T-helper 2 cell treated with Interferon-gamma antibody and Interleukin-4, amounts not matched to agents 5 μg/mL and 100 μg/mL, for 36 hours (primary cell): ENCODE measurements around the gene ABCA2.
"Not testable (repeated sequence)": the region's sequence is repeated elsewhere in the genome, so short reads cannot be mapped to it uniquely, and the experiment has no call there.

Experiments
- DNase-seq: peaks from one replicate; pipeline ENCODE4 v3.0.0; 2021; ENCODE audit warnings: low spot score
- H3K27ac Mint-ChIP-seq: one replicate; pipeline ENCODE4 v1.8.0; 2021; ENCODE audit warnings: mild to moderate bottlenecking, mixed read lengths
- H3K27me3 Mint-ChIP-seq: one replicate; pipeline ENCODE4 v1.8.0; 2021; ENCODE audit warnings: low read depth, mixed read lengths
- H3K36me3 Mint-ChIP-seq: one replicate; pipeline ENCODE4 v1.8.0; 2021; ENCODE audit warnings: low read depth, mixed read lengths
- H3K4me1 Mint-ChIP-seq: one replicate; pipeline ENCODE4 v1.8.0; 2021; ENCODE audit warnings: low read depth, mixed read lengths
- H3K4me3 Mint-ChIP-seq: one replicate; pipeline ENCODE4 v1.8.0; 2022; ENCODE audit warnings: mild to moderate bottlenecking, moderate library complexity, mixed read lengths
- H3K9me3 Mint-ChIP-seq: one replicate; pipeline ENCODE4 v1.8.0; 2021; ENCODE audit warnings: mixed read lengths

Gene ABCA2

GRCh38 chr9:137068539-137069507 is 40.8 kb upstream of the ABCA2 start:
- no peak overlapping the region for H3K27ac Mint-ChIP-seq
- peaks cover 4% of the 10 kb centered on the region for H3K36me3 Mint-ChIP-seq
- no peaks in the 10 kb centered on the region for H3K27me3 Mint-ChIP-seq
- H3K9me3 Mint-ChIP-seq, result no peaks in the 10 kb centered on the region
- H3K4me3 Mint-ChIP-seq, result peak overlapping the region; percentile 75
- peaks cover 22% of the 10 kb centered on the region for H3K4me1 Mint-ChIP-seq
- no peak for DNase-seq

- Mint-ChIP-seq H3K27ac (peak overlapping the region; percentile 56), H3K27me3 (no peaks in the 10 kb centered on the region), H3K9me3 (no peaks in the 10 kb centered on the region), H3K4me3 (peak overlapping the region; percentile 63), H3K36me3 (peaks cover 4% of the 10 kb centered on the region), H3K4me1 (peaks cover 22% of the 10 kb centered on the region)
- DNase-seq, result peak; percentile 82
Observed at GRCh38 chr9:137067860-137068538, 40.0 kb upstream of the ABCA2 start.

GRCh38 chr9:137066096-137066861 is 38.2 kb upstream of the ABCA2 start:
- DNase-seq, result no peak
- H3K36me3 Mint-ChIP-seq, result peaks cover 4% of the 10 kb centered on the region

GRCh38 chr9:137065336-137065967 is 37.4 kb upstream of the ABCA2 start:
- Mint-ChIP-seq H3K27me3 (peaks cover 3% of the 10 kb centered on the region), H3K27ac (no peak overlapping the region), H3K9me3 (no peaks in the 10 kb centered on the region), H3K4me3 (no peak overlapping the region), H3K36me3 (peaks cover 4% of the 10 kb centered on the region), H3K4me1 (peaks cover 9% of the 10 kb centered on the region)
- DNase-seq, result no peak

More at GRCh38 chr9:137066096-137066861, 38.2 kb upstream of the ABCA2 start:
- peaks cover 16% of the 10 kb centered on the region for H3K4me1 Mint-ChIP-seq
- H3K27ac Mint-ChIP-seq, result no peak overlapping the region
- H3K9me3 Mint-ChIP-seq, result no peaks in the 10 kb centered on the region
- H3K27me3 Mint-ChIP-seq, result no peaks in the 10 kb centered on the region
- H3K4me3 Mint-ChIP-seq, result no peak overlapping the region

- peaks cover 4% of the 10 kb centered on the region for H3K36me3 Mint-ChIP-seq
- peaks cover 3% of the 10 kb centered on the region for H3K27me3 Mint-ChIP-seq
- no peak overlapping the region for H3K4me3 Mint-ChIP-seq
- H3K27ac Mint-ChIP-seq, result no peak overlapping the region
- no peaks in the 10 kb centered on the region for H3K9me3 Mint-ChIP-seq
- DNase-seq, result no peak
- peaks cover 9% of the 10 kb centered on the region for H3K4me1 Mint-ChIP-seq
Observed at GRCh38 chr9:137064880-137065164, 36.8 kb upstream of the ABCA2 start.

- Mint-ChIP-seq H3K9me3 (no peaks in the 10 kb centered on the region), H3K27me3 (peaks cover 3% of the 10 kb centered on the region), H3K4me3 (no peak overlapping the region), H3K36me3 (peaks cover 4% of the 10 kb centered on the region), H3K27ac (no peak overlapping the region), H3K4me1 (peaks cover 9% of the 10 kb centered on the region)
- peak; percentile 45 for DNase-seq
Observed at GRCh38 chr9:137064027-137064879, 36.2 kb upstream of the ABCA2 start.

- Mint-ChIP-seq H3K27ac (no peak overlapping the region), H3K27me3 (peaks cover 3% of the 10 kb centered on the region), H3K4me3 (no peak overlapping the region), H3K36me3 (peaks cover 4% of the 10 kb centered on the region), H3K9me3 (no peaks in the 10 kb centered on the region), H3K4me1 (peaks cover 7% of the 10 kb centered on the region)
- no peak for DNase-seq
Observed at GRCh38 chr9:137063311-137064026, 35.4 kb upstream of the ABCA2 start.

GRCh38 chr9:137062798-137063197 is 34.8 kb upstream of the ABCA2 start:
- H3K4me3 Mint-ChIP-seq, H3K4me1 Mint-ChIP-seq, DNase-seq, H3K27ac Mint-ChIP-seq, H3K27me3 Mint-ChIP-seq, H3K9me3 Mint-ChIP-seq, H3K36me3 Mint-ChIP-seq: not testable (repeated sequence)

- Mint-ChIP-seq H3K9me3 (no peaks in the 10 kb centered on the region), H3K27me3 (peaks cover 3% of the 10 kb centered on the region), H3K4me3 (no peak overlapping the region), H3K4me1 (no peaks in the 10 kb centered on the region), H3K27ac (no peak overlapping the region), H3K36me3 (peaks cover 4% of the 10 kb centered on the region)
- no peak for DNase-seq
Observed at GRCh38 chr9:137062384-137062783, 34.3 kb upstream of the ABCA2 start.

GRCh38 chr9:137058521-137059234 is 30.6 kb upstream of the ABCA2 start:
- DNase-seq, result no peak

GRCh38 chr9:137057545-137057944 is 29.5 kb upstream of the ABCA2 start:
- H3K4me1 Mint-ChIP-seq, result no peaks in the 10 kb centered on the region

More at GRCh38 chr9:137058521-137059234, 30.6 kb upstream of the ABCA2 start:
- no peaks in the 10 kb centered on the region for H3K9me3 Mint-ChIP-seq
- H3K27ac Mint-ChIP-seq, result no peak overlapping the region
- no peak overlapping the region for H3K4me3 Mint-ChIP-seq
- peaks cover 3% of the 10 kb centered on the region for H3K27me3 Mint-ChIP-seq
- no peaks in the 10 kb centered on the region for H3K36me3 Mint-ChIP-seq
- no peaks in the 10 kb centered on the region for H3K4me1 Mint-ChIP-seq

More at GRCh38 chr9:137057545-137057944, 29.5 kb upstream of the ABCA2 start:
- DNase-seq, result no peak
- H3K36me3 Mint-ChIP-seq, result no peaks in the 10 kb centered on the region
- no peak overlapping the region for H3K4me3 Mint-ChIP-seq
- H3K27me3 Mint-ChIP-seq, result peaks cover 7% of the 10 kb centered on the region
- H3K27ac Mint-ChIP-seq, result no peak overlapping the region
- no peaks in the 10 kb centered on the region for H3K9me3 Mint-ChIP-seq
